NCI-H2227 (cell line): ENCODE measurements around the gene SFXN5.
A peak's percentile ranks its signal among the peaks of the same experiment; 100 is the strongest.
"Not testable (repeated sequence)": the region's sequence is repeated elsewhere in the genome, so short reads cannot be mapped to it uniquely, and the experiment has no call there.

Experiments used
- DNase-seq: peaks from one replicate; lab custom pipeline; 2025; ENCODE audit not compliant: unreplicated experiment; lab: John Stamatoyannopoulos, UW

SFXN5 gene

GRCh38 chr2:73071360-73072128 lies at the start of gene SFXN5:
SFXN5 (minus strand) TSS chr2:73071712; CDS start chr2:73071705, 7 bp downstream.
- peak; percentile 97 for DNase-seq

GRCh38 chr2:73119611-73120239 lies 48.2 kb upstream of the SFXN5 start:
- not testable (repeated sequence) for DNase-seq

GRCh38 chr2:73117441-73117840 lies 45.9 kb upstream of the SFXN5 start:
- no peak for DNase-seq

GRCh38 chr2:73116182-73116960 lies 44.9 kb upstream of the SFXN5 start:
- no peak for DNase-seq

- no peak for DNase-seq
Measured at GRCh38 chr2:73114273-73114867, 42.9 kb upstream of the SFXN5 start.

GRCh38 chr2:73112913-73113854 lies 41.7 kb upstream of the SFXN5 start, which contains the start of gene RAB11FIP5:
RAB11FIP5 (minus strand) TSS chr2:73112948; CDS start chr2:73112777, 171 bp downstream.
- peak; percentile 88 for DNase-seq

GRCh38 chr2:73112026-73112912 lies 40.8 kb upstream of the SFXN5 start:
- peak; percentile 55 for DNase-seq

- no peak for DNase-seq
Measured at GRCh38 chr2:73111073-73112025, 39.8 kb upstream of the SFXN5 start.

- DNase-seq = no peak
Measured at GRCh38 chr2:73110168-73111072, 38.9 kb upstream of the SFXN5 start.

GRCh38 chr2:73109431-73110167 lies 38.1 kb upstream of the SFXN5 start:
- no peak for DNase-seq

GRCh38 chr2:73107211-73107926 lies 35.9 kb upstream of the SFXN5 start:
- DNase-seq = no peak

- no peak for DNase-seq
Measured at GRCh38 chr2:73106791-73107190, 35.3 kb upstream of the SFXN5 start.

GRCh38 chr2:73105511-73105971 lies 34.0 kb upstream of the SFXN5 start:
- DNase-seq = no peak

- no peak for DNase-seq
Measured at GRCh38 chr2:73104933-73105332, 33.4 kb upstream of the SFXN5 start.

GRCh38 chr2:73103018-73103542 lies 31.6 kb upstream of the SFXN5 start:
- DNase-seq = no peak
